ENCODE measurements around the gene FBN1.

Gene FBN1

GRCh38 chr15:48645558-48646330 lies at the start of gene FBN1:
TSS of gene FBN1 (minus strand) at chr15:48645709. CDS start at chr15:48644769, 940 bp downstream.
- Histone ChIP-seq H3K9ac (ENCODE audit: low read depth, low read length) (peak within 1 kb of the TSS; percentile 65), H3K4me1 (ENCODE audit: control insufficient read depth, insufficient read depth, low read length) (peaks cover 13% of the 10 kb centered on the region), H3K27me3 (ENCODE audit: control insufficient read depth, insufficient read depth, low read length) (peaks cover 42% of the 10 kb centered on the region), H3K36me3 (ENCODE audit: control insufficient read depth, insufficient read depth, low read length) (no peaks in the 10 kb centered on the region), H3K4me3 (ENCODE audit: low read depth, low read length) (peak within 1 kb of the TSS; percentile 69), H3K9me3 (ENCODE audit: control insufficient read depth, insufficient read depth, low read length) (no peaks in the 10 kb centered on the region)

DNA sequence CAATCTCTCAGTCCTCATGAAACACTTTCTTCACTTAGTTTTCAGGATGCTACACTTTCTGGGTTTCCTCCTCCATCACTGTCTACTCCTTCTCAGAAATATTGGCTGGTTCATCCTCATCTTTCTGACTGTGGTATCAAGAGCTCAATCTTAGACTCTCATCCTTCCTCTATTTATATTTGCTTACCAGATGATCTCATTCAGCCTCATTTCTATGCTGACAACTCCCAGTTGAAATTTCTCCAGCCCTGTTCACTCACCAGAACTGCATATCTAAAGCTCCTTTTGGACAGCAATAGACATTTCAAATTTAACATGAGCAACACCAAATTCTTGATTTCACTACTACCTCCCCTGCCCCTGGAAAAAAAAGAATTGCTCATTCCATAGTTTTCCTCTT lies 48.0 kb upstream of the FBN1 start:
- Histone ChIP-seq H3K4me3 (ENCODE audit: low read depth, low read length) (no peak overlapping the region), H3K36me3 (ENCODE audit: control insufficient read depth, insufficient read depth, low read length) (no peaks in the 10 kb centered on the region), H3K4me1 (ENCODE audit: control insufficient read depth, insufficient read depth, low read length) (no peaks in the 10 kb centered on the region), H3K27me3 (ENCODE audit: control insufficient read depth, insufficient read depth, low read length) (no peaks in the 10 kb centered on the region), H3K9me3 (ENCODE audit: control insufficient read depth, insufficient read depth, low read length) (no peaks in the 10 kb centered on the region), H3K9ac (ENCODE audit: low read depth, low read length) (no peak overlapping the region)

GRCh38 chr15:48688493-48688892 lies 43.0 kb upstream of the FBN1 start:
- H3K36me3 ChIP-seq (ENCODE audit: control insufficient read depth, insufficient read depth, low read length), result no peaks in the 10 kb centered on the region
- no peak overlapping the region for H3K9ac ChIP-seq (ENCODE audit: low read depth, low read length)
- H3K4me3 ChIP-seq (ENCODE audit: low read depth, low read length), result no peak overlapping the region
- no peaks in the 10 kb centered on the region for H3K9me3 ChIP-seq (ENCODE audit: control insufficient read depth, insufficient read depth, low read length)
- H3K27me3 ChIP-seq (ENCODE audit: control insufficient read depth, insufficient read depth, low read length), result no peaks in the 10 kb centered on the region
- no peaks in the 10 kb centered on the region for H3K4me1 ChIP-seq (ENCODE audit: control insufficient read depth, insufficient read depth, low read length)

DNA sequence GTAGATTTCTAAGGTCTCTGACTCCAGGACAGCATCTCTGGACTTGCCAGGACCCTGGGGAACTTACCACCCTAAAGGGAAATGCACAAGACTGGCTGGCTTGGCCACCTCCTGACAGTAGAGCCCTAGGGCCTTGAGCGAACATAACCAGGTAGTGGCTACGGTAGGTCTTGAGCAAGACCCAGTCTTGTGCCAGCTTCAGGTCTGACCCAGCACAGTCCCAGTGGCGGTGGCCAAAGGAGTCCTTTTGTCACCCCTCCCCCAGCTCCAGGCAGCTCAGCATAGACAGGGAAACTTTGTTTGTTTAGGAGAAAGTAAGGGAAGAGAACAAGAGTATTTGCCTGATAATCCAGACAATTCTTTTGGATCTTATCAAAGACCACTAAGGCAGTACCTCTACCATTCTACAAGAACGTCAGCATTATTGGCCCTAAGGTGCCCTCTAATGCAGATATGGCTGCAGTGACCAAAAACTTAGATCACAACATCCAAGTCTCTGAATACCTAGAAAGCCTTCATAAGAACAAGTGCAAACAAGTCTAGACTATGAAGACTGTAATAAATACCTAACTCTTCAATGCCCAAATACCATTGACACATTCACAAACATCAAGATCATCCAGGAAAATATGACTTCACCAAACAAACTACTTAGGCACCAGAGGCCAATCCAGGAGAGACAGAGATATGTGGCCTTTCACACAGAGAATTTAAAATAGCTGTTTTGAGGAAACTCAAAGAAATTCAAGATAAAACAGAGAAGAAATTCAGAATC lies 38.7 kb upstream of the FBN1 start:
- H3K27me3 ChIP-seq (ENCODE audit: control insufficient read depth, insufficient read depth, low read length), result no peaks in the 10 kb centered on the region

DNA sequence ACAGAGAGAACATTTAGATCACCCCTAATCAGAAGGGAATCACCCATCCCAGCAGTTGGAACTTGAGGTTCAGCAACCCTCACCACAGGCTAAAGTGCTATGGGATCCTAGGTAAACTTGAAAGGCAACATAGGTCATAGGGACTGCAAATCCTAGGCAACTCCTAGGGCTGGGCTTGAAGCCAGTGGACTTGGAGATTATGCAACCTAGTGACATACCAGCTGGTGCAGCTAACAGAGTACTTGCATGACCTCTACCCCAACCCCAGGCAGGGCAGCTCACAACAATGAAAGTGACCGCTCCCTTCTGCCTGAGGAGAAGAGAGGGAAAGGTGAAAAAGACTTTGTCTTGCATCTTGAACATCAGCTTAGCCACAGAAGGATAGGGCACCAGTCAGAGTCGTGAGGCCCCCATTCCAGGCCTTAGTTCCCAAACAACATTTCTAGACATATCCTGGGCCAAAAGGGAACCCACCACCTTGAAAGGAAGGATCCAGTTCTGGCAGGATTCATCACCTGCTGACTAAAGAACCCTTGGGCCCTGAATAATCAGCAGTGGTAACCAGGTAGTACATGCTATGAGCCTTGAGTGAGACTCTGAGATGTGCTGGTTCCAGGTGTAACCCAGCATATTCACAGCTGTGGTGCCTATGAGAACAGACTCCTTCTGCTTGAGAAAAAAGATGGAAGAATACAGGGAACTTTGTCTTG lies 37.6 kb upstream of the FBN1 start:
- H3K27me3 ChIP-seq (ENCODE audit: control insufficient read depth, insufficient read depth, low read length), result no peaks in the 10 kb centered on the region
- H3K9me3 ChIP-seq (ENCODE audit: control insufficient read depth, insufficient read depth, low read length), result no peaks in the 10 kb centered on the region
- H3K4me1 ChIP-seq (ENCODE audit: control insufficient read depth, insufficient read depth, low read length), result no peaks in the 10 kb centered on the region
- no peak overlapping the region for H3K9ac ChIP-seq (ENCODE audit: low read depth, low read length)
- no peak overlapping the region for H3K4me3 ChIP-seq (ENCODE audit: low read depth, low read length)
- no peaks in the 10 kb centered on the region for H3K36me3 ChIP-seq (ENCODE audit: control insufficient read depth, insufficient read depth, low read length)

More for the DNA sequence above, 38.7 kb upstream of the FBN1 start:
- Histone ChIP-seq H3K4me3 (ENCODE audit: low read depth, low read length) (no peak overlapping the region), H3K36me3 (ENCODE audit: control insufficient read depth, insufficient read depth, low read length) (no peaks in the 10 kb centered on the region), H3K9me3 (ENCODE audit: control insufficient read depth, insufficient read depth, low read length) (no peaks in the 10 kb centered on the region), H3K9ac (ENCODE audit: low read depth, low read length) (no peak overlapping the region), H3K4me1 (ENCODE audit: control insufficient read depth, insufficient read depth, low read length) (no peaks in the 10 kb centered on the region)

DNA sequence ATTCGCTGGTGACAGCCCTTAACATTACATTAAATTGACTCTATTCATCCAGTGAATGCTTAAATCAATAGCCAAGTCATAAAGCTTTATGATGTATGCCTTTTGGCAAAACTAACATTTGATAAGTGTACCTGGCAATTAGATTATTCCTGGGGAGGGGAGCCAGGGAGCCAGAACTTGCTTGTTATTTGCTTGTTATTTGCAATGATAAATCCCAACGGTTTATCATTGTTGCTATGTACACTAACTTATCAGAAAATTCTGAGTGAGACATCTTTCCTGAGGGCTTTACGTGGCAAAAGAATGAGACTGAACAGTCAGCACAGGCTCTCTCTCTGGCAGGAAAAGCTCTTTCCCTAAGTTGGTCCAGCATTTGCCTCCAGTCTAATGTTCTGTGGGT lies 35.8 kb upstream of the FBN1 start:
- no peaks in the 10 kb centered on the region for H3K36me3 ChIP-seq (ENCODE audit: control insufficient read depth, insufficient read depth, low read length)
- H3K4me3 ChIP-seq (ENCODE audit: low read depth, low read length), result no peak overlapping the region
- no peaks in the 10 kb centered on the region for H3K4me1 ChIP-seq (ENCODE audit: control insufficient read depth, insufficient read depth, low read length)
- H3K9ac ChIP-seq (ENCODE audit: low read depth, low read length), result no peak overlapping the region
- H3K9me3 ChIP-seq (ENCODE audit: control insufficient read depth, insufficient read depth, low read length), result no peaks in the 10 kb centered on the region
- H3K27me3 ChIP-seq (ENCODE audit: control insufficient read depth, insufficient read depth, low read length), result no peaks in the 10 kb centered on the region

DNA sequence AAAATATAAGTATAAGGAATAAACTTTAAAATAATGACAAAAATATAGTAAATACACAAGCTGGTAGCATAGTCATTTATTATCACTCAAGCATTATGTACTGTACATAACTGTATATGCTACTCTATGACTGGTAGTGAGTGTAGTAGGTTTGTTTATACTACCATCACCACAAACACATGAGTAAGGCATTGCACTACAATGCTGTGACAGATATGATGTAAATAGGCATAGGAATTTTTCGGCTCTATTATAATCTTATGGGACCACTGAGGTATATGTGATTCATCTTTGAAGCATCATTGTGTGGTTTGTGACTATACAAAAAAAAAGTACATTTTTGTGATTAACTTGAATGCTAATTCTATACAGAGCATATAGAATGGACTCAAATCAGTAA lies 35.3 kb upstream of the FBN1 start:
- no peaks in the 10 kb centered on the region for H3K9me3 ChIP-seq (ENCODE audit: control insufficient read depth, insufficient read depth, low read length)
- H3K9ac ChIP-seq (ENCODE audit: low read depth, low read length), result no peak overlapping the region
- no peak overlapping the region for H3K4me3 ChIP-seq (ENCODE audit: low read depth, low read length)
- H3K36me3 ChIP-seq (ENCODE audit: control insufficient read depth, insufficient read depth, low read length), result no peaks in the 10 kb centered on the region
- no peaks in the 10 kb centered on the region for H3K4me1 ChIP-seq (ENCODE audit: control insufficient read depth, insufficient read depth, low read length)
- no peaks in the 10 kb centered on the region for H3K27me3 ChIP-seq (ENCODE audit: control insufficient read depth, insufficient read depth, low read length)

GRCh38 chr15:48679952-48680351 lies 34.4 kb upstream of the FBN1 start:
- Histone ChIP-seq H3K4me1 (ENCODE audit: control insufficient read depth, insufficient read depth, low read length) (no peaks in the 10 kb centered on the region), H3K4me3 (ENCODE audit: low read depth, low read length) (no peak overlapping the region)

GRCh38 chr15:48678851-48679250 lies 33.3 kb upstream of the FBN1 start:
- Histone ChIP-seq H3K4me3 (ENCODE audit: low read depth, low read length) (no peak overlapping the region), H3K9ac (ENCODE audit: low read depth, low read length) (no peak overlapping the region), H3K4me1 (ENCODE audit: control insufficient read depth, insufficient read depth, low read length) (no peaks in the 10 kb centered on the region)

More at GRCh38 chr15:48679952-48680351, 34.4 kb upstream of the FBN1 start:
- Histone ChIP-seq H3K9me3 (ENCODE audit: control insufficient read depth, insufficient read depth, low read length) (no peaks in the 10 kb centered on the region), H3K36me3 (ENCODE audit: control insufficient read depth, insufficient read depth, low read length) (no peaks in the 10 kb centered on the region), H3K9ac (ENCODE audit: low read depth, low read length) (no peak overlapping the region), H3K27me3 (ENCODE audit: control insufficient read depth, insufficient read depth, low read length) (no peaks in the 10 kb centered on the region)

DNA sequence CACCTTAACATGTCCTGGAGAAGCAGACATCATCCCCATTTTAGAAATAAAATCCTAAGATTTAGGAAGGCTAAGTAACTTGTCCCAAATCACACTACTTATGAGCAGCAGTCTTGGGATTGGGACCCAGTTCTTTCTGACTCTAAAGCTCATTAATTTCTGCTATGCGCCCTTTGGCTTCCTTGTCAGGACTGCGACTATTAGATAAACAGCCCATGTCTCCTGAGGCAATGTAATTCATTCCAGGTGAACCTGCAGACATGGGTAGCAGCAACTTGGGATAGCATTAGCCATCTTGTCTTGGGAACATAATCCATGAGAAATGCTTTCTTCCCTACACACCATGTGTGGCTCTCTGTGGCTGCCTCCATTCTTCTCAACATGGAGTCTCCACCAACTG lies 32.3 kb upstream of the FBN1 start:
- Histone ChIP-seq H3K36me3 (ENCODE audit: control insufficient read depth, insufficient read depth, low read length) (no peaks in the 10 kb centered on the region), H3K4me1 (ENCODE audit: control insufficient read depth, insufficient read depth, low read length) (no peaks in the 10 kb centered on the region), H3K27me3 (ENCODE audit: control insufficient read depth, insufficient read depth, low read length) (no peaks in the 10 kb centered on the region), H3K4me3 (ENCODE audit: low read depth, low read length) (no peak overlapping the region), H3K9ac (ENCODE audit: low read depth, low read length) (no peak overlapping the region), H3K9me3 (ENCODE audit: control insufficient read depth, insufficient read depth, low read length) (no peaks in the 10 kb centered on the region)

More at GRCh38 chr15:48678851-48679250, 33.3 kb upstream of the FBN1 start:
- no peaks in the 10 kb centered on the region for H3K36me3 ChIP-seq (ENCODE audit: control insufficient read depth, insufficient read depth, low read length)
- no peaks in the 10 kb centered on the region for H3K9me3 ChIP-seq (ENCODE audit: control insufficient read depth, insufficient read depth, low read length)
- no peaks in the 10 kb centered on the region for H3K27me3 ChIP-seq (ENCODE audit: control insufficient read depth, insufficient read depth, low read length)

DNA sequence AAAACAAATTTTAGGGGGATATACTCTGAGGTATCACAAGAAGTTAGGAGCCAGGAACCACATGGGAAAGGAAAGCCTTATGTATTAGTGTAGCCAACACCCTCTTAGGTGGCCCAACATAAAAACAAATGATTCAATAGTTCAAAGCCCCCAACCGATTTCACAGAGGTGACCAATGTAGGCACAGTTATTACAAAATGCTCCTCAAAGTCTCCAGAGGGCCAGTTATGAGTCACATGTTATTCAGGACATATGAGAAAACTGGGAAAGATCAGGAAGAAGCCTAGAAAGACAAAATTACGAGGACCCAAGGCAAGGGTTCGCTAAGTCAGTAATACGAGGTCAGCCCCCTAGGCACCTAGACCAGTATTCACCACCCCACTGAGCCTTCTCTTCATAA lies 29.9 kb upstream of the FBN1 start:
- Histone ChIP-seq H3K27me3 (ENCODE audit: control insufficient read depth, insufficient read depth, low read length) (no peaks in the 10 kb centered on the region), H3K4me1 (ENCODE audit: control insufficient read depth, insufficient read depth, low read length) (no peaks in the 10 kb centered on the region), H3K4me3 (ENCODE audit: low read depth, low read length) (no peak overlapping the region), H3K9me3 (ENCODE audit: control insufficient read depth, insufficient read depth, low read length) (no peaks in the 10 kb centered on the region), H3K9ac (ENCODE audit: low read depth, low read length) (no peak overlapping the region), H3K36me3 (ENCODE audit: control insufficient read depth, insufficient read depth, low read length) (no peaks in the 10 kb centered on the region)

All from iPS-15b (cell line).